HG02970 (cell line): Measurements from ENCODE around the gene LBP.
"Not testable (repeated sequence)": the region's sequence is repeated elsewhere in the genome, so short reads cannot be mapped to it uniquely, and the experiment has no call there.

Experiments
- ATAC-seq: cut with Tn5 transposase; IDR thresholded peaks from one replicate; pipeline ENCODE4 v1.9.1; 2021; ENCODE audit warnings: mild to moderate bottlenecking, moderate library complexity, moderate number of reproducible peaks; ENCODE audit not compliant: unreplicated experiment, low FRiP score

Gene LBP, protein sequence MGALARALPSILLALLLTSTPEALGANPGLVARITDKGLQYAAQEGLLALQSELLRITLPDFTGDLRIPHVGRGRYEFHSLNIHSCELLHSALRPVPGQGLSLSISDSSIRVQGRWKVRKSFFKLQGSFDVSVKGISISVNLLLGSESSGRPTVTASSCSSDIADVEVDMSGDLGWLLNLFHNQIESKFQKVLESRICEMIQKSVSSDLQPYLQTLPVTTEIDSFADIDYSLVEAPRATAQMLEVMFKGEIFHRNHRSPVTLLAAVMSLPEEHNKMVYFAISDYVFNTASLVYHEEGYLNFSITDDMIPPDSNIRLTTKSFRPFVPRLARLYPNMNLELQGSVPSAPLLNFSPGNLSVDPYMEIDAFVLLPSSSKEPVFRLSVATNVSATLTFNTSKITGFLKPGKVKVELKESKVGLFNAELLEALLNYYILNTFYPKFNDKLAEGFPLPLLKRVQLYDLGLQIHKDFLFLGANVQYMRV

DNA sequence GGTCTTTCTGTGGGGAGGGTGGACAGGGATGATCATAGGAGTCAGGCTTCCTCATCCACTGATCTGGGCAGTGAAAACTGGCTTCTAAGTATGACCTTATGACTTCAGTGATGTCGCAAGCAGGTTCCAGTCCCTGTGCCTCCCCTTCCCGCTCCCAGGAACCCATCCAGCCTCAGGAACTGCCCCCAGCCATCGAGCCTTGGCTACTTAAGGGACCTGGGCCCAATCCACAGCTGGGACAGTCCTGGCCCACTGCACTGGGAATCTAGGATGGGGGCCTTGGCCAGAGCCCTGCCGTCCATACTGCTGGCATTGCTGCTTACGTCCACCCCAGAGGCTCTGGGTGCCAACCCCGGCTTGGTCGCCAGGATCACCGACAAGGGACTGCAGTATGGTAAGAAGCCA lies at the start of gene LBP:
Gene LBP (plus strand): TSS at position 236 of the 405 bp plus-strand sequence. CDS start 35 bp downstream, at position 271.
- ATAC-seq = no peak

DNA sequence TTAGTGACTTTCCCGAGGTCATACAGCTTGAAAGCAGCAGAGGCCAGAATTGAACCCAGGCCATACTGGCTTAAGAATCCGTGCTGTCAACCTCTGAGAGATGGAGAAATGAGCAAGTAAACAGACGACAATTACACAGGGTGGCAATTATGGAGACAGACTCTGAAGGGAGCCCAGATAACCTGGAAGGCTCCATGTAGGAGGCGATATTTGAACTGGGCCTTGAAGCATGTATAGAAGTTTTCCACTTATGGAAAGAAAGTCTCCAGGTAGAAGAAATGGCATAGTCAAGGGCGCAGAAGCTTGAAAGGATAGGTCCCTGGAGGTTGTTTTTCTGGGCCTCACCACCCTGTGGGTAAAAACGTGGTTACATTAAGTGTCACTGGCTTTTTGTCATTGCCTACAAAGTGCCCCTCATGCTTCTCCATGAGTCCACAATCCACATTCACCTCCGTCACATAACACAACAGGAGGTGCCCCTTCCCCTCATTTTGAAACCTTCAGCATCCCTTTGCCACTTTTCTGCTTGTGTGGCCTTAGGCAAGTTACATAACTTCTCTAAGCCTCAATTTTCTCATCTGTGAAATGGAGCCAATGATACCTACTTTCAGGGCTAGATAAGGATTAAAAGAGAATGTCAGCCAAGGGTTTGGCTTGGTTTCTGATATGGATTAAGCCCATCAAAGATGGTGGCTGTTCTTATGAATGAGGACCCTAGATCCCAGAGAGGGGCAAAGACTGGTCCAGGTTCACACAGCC lies 48.2 kb upstream of the LBP start:
- ATAC-seq = no peak

DNA sequence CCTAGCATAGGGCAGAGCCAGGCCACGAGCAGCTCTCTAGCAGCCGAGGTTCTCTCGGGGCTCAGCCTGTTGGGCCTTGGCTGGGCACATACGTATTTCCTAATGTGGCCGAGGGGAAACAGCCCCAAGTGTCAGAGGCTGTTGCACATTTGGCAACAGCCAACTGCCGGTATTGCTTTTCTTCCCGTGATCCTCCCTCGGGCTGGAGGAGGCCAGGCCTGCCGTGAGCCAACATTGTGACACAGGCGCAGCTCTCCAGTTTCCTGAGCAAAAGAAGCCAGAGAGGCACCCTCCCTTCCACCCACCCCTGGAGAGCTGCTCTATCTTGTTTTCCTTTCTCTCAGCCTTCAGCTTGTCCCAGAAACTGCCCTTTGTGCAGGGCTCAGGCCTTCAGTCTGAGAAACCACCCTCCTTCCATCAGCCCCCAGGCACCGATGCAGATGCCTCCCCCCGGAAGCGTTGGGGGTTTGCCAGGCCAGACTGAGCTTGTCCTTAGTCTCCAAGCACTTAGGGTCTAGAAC lies 47.5 kb upstream of the LBP start:
- no peak for ATAC-seq

DNA sequence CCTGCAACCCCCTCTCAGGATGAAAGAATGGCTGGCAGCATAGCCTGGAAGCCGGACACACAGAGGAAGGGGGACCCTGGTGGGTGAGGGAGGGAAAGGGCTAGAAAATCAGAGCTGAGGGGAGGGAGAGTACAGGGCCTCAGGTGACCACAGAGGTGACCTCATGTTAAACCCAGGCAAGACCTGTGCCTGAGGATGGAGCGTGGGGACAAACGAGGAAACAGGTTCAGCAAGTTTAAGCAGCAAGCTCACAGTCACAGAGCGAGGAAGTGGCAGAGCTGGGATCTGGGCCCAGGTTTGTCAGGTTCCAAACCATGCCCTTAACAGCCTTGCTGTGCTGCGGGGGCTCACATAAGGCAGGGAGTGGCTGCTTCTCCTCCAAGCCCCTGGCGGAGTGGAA lies 46.3 kb upstream of the LBP start:
- no peak for ATAC-seq

DNA sequence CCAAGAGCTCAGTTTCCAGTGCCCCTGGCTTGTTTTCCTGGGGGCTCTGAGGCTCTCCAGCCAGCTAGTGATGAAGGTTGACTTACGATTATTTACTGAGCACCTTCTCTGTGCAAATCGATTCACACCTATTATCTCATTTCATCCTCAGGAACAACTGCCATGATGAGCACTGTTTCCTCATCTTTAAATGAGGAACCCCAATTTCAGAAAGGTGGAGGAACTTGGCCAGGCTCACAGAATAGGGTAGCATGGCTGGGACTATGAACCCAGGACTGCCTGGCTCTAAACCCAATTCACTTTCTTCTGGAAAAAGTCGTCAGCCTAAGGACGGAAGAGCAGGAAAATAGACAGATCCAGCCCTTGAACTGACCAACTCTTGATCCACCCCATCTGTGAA lies 45.8 kb upstream of the LBP start:
- no peak for ATAC-seq

DNA sequence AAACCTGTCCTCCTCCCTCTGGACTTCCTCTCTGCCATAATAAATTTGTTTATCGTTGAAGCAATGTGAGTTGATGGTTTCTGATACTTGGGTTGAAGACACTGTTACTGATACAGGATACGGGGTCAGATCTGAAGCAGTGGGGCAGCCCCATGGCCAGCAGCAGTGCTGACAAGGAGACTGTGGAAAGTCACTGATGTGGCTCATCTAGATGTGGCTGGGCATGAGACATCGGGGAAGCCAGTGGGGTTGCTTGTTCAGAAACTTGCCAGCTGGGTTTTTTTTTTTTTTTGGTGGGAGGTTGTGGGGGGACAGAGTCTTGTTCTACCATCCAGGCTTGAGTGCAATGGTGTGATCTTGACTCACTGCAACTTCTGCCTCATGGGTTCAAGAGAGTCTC lies 45.0 kb upstream of the LBP start:
- ATAC-seq = no peak

DNA sequence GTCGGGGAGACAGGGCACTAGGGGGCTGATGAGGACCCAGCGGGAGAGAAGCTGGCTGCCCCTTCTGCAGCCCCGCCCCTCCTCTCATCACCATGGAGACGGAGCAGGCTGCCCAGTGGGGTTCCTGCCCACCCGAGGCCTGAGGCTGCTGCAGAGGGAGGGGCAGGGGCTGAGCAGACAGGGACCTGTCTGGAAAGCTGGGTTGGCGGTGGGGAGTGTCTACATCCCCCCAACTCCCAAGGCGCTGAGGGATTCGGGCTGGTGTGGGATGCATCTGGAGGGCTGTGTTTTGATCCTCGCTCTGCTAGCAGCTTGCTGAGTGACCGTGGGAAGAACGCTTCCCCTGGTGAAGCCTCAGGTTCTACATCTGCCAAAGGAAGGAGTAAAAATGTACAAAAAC lies 43.5 kb upstream of the LBP start:
- no peak for ATAC-seq

DNA sequence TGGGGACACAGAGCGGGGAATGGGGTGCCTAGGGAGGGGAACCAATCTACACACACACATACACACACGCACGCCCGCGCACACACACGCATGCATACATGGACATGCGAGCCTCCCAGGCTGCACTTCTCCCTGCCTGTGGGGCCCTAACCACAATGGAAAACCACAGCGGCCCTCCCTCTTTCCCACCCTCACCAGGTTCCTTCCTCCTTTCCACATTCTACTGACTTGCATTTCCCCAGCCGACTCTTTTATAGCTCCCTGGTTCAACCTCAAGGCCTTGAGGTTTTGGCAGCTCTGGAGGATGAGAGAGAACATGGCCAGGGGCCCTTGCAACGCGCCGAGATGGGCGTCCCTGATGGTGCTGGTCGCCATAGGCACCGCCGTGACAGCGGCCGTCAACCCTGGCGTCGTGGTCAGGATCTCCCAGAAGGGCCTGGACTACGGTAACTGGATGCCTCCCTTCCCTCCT lies 42.3 kb upstream of the LBP start, which contains the start of gene BPI:
Gene BPI (plus strand): TSS at position 249 of the 472 bp plus-strand sequence. CDS start 68 bp downstream, at position 317.
- no peak for ATAC-seq

DNA sequence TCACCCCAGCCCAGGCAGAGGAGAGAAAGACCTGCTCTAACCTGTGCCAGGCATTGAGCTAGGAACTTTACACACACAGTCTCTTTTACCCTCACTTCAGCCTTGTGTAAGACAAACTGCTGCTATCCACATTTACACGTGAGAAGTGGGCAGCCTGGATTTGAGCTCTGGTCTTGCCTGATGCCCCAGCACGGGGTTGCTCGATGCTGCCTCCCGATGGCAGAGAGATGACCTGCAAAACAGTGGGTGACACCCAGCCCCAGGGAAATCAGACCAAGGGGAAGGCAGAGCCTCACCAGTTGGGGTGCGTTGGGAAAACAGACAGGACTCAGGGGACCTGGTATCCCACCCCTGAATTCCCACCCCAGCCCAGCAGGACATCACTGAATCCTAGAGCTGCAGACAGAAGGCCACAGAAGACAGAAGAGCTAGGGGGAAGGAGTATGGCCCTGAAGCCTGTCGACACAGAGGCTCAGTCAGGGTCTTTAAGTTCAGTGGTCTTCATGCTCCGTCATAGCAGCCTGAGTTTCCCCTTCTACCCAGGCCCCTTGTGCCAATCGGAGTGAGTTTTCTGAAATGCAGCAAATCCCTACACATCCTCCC lies 41.3 kb upstream of the LBP start:
- no peak for ATAC-seq

DNA sequence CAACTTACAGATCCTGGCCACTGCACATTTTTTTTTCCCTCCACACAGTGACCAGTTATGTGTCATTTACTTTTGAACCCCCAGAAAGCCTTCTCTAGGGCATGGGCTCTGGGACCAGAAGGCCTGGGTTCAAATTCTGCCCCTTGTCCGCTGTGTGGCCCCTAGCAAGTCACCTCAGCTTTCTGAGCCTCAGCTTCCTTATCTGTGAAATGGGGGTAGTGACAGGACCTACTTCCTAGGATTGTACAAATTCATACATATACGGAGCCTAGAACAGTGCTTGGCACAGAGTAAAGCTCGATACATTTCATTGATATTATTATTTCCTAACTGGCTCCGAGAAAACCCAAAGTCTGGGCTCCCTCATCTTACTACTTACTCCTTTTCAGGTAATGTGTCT lies 40.7 kb upstream of the LBP start:
- ATAC-seq = no peak

DNA sequence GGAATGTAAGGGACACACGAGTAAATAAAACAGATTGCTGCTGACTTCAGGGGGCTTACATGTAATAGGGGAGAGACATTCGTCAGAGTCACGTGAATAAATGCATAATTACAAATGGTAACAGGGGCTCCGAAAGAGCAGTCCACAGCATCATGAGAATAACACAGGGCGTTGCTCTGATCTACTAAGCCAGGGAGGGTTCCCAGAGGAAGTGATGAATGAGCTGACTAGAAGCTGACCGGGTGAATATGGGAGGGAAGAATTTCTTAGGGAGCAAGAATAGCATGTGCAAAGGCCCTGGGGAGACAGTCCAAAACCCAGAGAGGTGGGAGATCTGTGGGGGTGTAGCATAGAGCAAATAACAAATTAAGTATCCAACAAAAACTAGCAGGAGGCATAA lies 39.9 kb upstream of the LBP start:
- no peak for ATAC-seq

DNA sequence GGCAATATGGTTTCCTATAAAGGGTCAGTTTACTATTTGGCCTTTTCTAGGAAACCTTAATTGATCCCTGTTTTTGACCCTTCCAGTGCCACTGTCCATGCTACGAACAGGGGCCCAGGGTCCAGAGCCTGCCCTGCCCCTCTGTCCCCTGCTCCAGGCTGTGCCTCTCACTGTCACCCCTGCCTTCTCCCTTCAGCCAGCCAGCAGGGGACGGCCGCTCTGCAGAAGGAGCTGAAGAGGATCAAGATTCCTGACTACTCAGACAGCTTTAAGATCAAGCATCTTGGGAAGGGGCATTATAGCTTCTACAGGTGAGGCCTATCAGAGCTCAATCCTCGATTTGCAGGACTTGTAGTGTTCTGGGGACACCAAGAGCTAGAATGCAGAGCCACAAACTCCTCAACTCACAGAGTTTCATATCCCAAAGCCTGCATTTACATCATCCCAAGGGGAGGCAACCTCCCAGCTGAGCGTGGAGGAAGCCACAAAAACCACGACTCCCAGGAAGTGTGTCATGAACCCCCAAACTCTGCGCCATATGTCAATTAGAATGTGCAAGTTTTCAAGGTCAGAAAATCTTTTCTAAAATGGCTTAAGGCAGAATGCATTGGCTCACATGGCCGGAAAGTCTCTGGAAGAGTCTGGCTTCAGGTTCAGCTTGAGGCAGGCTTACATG lies 38.8 kb upstream of the LBP start:
- no peak for ATAC-seq

DNA sequence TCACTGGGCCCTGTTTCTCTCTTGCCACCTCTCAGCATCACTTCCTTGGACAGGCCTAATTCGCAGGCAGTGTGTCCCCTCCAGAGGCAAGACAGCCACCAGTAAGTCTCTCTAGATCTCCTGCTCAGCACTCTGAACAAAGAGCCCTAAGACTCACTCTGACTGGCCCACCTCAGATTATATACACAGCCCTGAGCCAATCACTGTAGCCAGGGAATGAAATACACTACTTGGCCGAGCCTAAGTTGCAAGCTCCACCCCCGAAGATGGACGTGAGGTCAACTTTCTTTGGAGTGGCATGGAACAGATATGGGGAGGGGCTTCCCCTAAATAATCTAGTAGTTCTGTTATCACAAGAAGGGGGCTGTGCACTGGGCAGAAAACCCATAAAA lies 38.2 kb upstream of the LBP start:
- no peak for ATAC-seq

DNA sequence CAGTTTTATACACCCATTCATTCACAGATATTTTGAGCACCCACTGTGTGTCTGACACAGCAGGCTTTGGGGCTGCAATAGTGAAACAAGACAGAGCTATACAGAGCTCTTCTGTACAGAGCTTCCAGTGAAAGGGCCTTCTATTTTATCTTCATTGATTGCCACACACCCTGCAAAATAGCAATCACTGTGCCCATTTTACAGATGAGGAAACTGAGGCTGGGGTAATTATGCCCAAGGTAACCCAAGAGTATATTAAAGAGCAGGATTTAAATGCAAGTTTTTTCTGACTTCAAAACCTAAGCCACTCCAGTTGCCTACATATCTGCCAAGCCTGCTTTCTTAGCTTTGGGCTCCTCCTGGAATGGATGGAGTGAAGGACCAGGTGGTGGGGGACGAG lies 37.8 kb upstream of the LBP start:
- no peak for ATAC-seq

DNA sequence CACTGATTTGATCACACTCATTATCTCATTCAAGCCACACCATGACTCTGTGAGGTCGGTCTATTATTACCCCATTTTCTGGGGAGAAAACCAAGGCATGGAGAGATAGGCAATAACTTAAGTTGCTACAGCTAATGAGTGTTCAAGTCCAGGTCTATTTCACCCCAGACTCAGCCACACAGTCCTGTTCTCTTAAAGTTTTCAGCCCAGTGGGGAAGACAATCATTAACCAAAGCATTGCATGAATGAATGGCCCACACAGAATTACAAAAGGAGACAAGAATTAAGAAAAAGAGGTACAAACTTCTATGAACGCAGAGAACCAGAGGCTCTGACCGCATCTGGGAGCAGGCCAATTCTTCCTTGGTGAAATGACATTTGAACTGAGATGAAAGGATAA lies 35.2 kb upstream of the LBP start:
- ATAC-seq = no peak

DNA sequence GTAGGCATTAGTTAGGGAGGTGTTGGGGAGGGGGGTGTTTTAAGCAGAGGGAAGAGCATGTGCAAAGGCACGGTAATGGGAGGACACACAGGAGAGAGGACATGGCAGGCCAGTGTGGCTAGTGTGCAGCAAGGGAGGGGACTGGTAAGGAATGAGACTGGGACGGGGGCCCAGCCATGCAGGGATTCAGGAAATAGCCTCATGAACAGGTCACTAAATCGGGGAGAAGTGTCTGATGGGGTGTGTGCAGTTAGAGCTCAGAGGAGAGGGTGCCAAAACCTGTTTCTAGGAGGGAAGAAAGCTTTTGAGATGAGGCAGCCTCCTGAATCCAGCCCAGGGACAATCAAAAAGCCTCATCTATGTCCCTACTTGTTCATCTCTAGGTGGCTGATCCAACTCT lies 34.8 kb upstream of the LBP start:
- ATAC-seq = no peak

DNA sequence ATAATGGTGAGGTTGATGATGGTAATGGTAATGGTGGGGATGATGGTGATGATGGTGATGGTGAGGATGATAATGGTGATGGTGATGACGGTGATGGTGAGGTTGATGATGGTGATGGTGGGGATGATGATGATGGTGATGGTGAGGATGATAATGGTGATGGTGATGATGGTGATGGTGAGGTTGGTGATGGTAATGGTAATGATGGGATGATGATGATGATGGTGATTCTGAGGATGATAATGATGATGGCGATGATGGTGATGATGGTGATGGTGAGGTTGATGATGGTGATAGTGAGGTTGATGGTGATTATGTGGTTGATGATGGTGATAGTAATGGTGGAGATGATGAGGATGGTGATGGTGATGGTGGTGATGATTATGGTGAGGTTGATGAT lies 32.6 kb upstream of the LBP start:
- no peak for ATAC-seq

DNA sequence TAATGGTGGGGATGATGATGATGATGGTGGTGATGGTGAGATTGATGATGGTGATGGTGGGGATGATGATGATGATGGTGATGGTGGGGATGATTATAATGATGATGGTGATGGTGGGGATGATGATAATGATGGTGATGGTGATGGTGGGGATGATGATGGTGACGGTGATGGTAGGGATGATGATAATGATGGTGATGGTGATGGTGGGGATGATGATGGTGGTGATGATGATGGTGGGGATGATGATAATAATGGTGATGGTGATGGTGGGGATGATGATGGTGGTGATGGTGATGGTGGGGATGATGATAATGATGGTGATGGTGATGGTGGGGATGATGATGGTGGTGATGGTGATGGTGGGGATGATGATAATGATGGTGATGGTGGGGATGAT lies 31.9 kb upstream of the LBP start:
- ATAC-seq = not testable (repeated sequence)

DNA sequence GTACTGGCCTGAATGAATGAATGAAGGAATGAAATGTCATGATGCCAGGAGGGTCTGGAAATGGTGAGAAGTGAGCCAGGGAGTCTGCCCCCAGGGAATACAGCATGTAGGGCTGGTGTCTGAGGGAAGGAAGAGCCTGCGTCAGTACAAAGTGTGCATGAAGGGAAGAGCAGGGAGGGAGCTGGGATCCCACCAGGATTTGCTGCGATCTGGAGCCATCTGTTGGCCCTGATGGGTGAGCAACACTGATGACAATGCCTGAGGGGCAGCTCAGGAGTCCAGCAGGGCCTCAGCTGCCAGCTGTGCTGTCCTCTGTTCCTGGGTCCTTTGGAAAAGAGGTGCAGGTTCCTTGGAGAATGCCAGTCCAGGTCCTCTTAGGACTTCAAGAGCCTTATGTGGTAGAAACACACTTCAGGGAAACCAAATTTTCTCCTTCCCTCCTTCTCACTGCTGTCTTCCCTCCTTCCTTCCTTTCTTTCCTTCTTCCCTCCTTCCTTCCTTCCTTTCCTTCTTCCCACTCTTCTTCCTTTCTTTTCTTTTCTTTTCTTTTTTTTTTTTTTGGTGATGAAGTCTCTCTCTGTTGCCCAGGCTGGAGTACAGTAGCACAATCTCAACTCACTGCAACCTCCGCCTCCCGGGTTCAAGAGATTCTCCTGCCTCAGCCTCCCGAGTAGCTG lies 30.9 kb upstream of the LBP start:
- no peak for ATAC-seq

DNA sequence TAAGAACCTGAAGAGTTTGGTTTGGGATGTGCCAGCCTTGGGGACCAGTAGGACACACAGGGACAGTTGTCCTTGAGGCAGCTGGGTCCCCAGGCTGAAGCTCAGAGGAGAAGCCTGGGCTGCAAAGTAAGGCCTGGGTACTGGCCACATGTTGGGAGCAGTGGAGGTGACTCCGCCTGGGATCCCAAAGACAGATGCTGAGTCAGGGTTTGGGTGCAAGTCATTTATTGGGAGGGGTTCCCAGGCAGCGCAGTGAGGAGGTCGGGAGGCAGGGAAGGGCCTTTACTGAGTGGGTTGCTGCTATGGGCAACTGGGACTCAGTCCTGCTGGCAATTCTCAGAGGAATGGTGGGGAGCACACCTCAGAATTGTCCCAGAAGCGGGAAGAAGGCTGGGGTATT lies 29.9 kb upstream of the LBP start:
- ATAC-seq = no peak
